K562 (cell line): ENCODE measurements around the gene ARHGEF6. TPM values are rescaled to one million over a fixed set of nuclear protein-coding genes. Genes with fewer than 3 reads are reported as not detected.
A peak's percentile ranks its signal among the peaks of the same experiment; 100 is the strongest.

Source experiments
- ATAC-seq: fragments of 200-7000 bp; cut with Tn5 transposase; 3 replicates; pipeline ENCODE4 v1.9.1; 2020; ENCODE audit warnings: moderate library complexity
- BruUV-seq: library from RNA; stranded (reverse); fragments of 400-500 nt; replicated peaks from 2 replicates; lab custom pipeline; 2021; lab: Mats Ljungman, UMichigan
- CTCF ChIA-PET: fragments of 300-600 bp; formaldehyde crosslinking; extraction: SDS; loops from one replicate; lab custom pipeline; 2021; ENCODE audit warnings: low intra/inter-chr PET ratio; lab: Yijun Ruan, JAX
- POLR2A ChIA-PET: fragments of 300-600, 350-650 bp; sonication (Branson Sonifier 250); formaldehyde crosslinking; extraction: SDS; loops from one replicate; lab custom pipeline; 2021; ENCODE audit warnings: antibody characterized with exemption, inconsistent platforms; lab: Yijun Ruan, JAX
- DNase-seq, 4 experiments: peaks; one replicate each; pipeline versions ENCODE4 v3.0.0 to v3.0.0-alpha.2; 2011 to 2018; ENCODE audit warnings: low spot score in 3 of 4, mixed read lengths in 3 of 4; ENCODE audit errors: extremely low read depth in 1 of 4
- FAIRE-seq: peaks from 2 replicates; lab custom pipeline; 2011; peaks lifted over from hg19 to GRCh38; lab: Jason Lieb, UNC
- H2AFZ ChIP-seq: 2 replicates; pipeline ENCODE4 v1.6.0; 2011; ENCODE audit warnings: low read depth, low read length, control low read depth, inconsistent platforms
- H3K27ac ChIP-seq: fragments of 200-600 bp; 3 replicates; pipeline ENCODE4 v1.8.0; 2011; ENCODE audit warnings: low read depth, mild to moderate bottlenecking, control low read depth, inconsistent platforms, low read length, moderate library complexity, mixed read lengths; ENCODE audit errors: extremely low read depth
- H3K27me3 ChIP-seq, 2 experiments: fragments of 300-600 bp in 1 of 2; 2 replicates in 1 of 2; 3 replicates in 1 of 2; pipeline versions ENCODE4 v1.6.0 to v1.8.0; 2011; ENCODE audit warnings: inconsistent platforms in 2 of 2, low read length in 2 of 2, mild to moderate bottlenecking in 1 of 2, mixed read lengths in 1 of 2, moderate library complexity in 1 of 2; ENCODE audit not compliant: control insufficient read depth in 2 of 2, insufficient read depth in 2 of 2
- H3K36me3 ChIP-seq: fragments of 300-600 bp; 3 replicates; pipeline ENCODE4 v1.8.0; 2011; ENCODE audit warnings: mild to moderate bottlenecking, low read length, inconsistent platforms; ENCODE audit not compliant: control insufficient read depth, insufficient read depth
- H3K4me1 ChIP-seq, 2 experiments: fragments of 200-600 bp in 1 of 2; replicated peaks in 1 of 2; 2 replicates in 1 of 2; 3 replicates in 1 of 2; pipeline versions ENCODE4 v1.5.1 to v1.8.0; 2011; ENCODE audit warnings: inconsistent platforms in 2 of 2, low read length in 2 of 2, mild to moderate bottlenecking in 1 of 2, mixed read lengths in 1 of 2, moderate library complexity in 1 of 2; ENCODE audit not compliant: control insufficient read depth in 2 of 2, insufficient read depth in 2 of 2
- H3K4me2 ChIP-seq: 2 replicates; pipeline ENCODE4 v1.6.1; 2011; ENCODE audit warnings: low read length, control low read depth, inconsistent platforms, mixed read lengths; ENCODE audit not compliant: insufficient read depth
- H3K4me3 ChIP-seq: fragments of 200-600 bp; sonication (generic), shearing (Covaris generic); 2 replicates; pipeline ENCODE4 v1.5.1; 2016; ENCODE audit warnings: control low read depth, inconsistent platforms
- H3K79me2 ChIP-seq: fragments of 200-600 bp; 3 replicates; pipeline ENCODE4 v1.8.0; 2011; ENCODE audit warnings: low read length, inconsistent platforms; ENCODE audit not compliant: control insufficient read depth, insufficient read depth
- H3K9ac ChIP-seq, 2 experiments: 2 replicates each; pipeline versions ENCODE4 v1.6.0 to v1.6.1; 2011; ENCODE audit warnings: low read depth in 2 of 2, low read length in 2 of 2, control low read depth in 1 of 2, inconsistent platforms in 1 of 2, mild to moderate bottlenecking in 1 of 2, mixed read lengths in 1 of 2; ENCODE audit not compliant: insufficient read depth in 1 of 2
- H3K9me1 ChIP-seq: one replicate; pipeline ENCODE4 v1.6.0; 2011; ENCODE audit warnings: inconsistent platforms, mild to moderate bottlenecking, low read length, moderate library complexity; ENCODE audit not compliant: control insufficient read depth, insufficient read depth
- H3K9me3 ChIP-seq: replicated peaks from 2 replicates; pipeline ENCODE4 v1.5.1; 2011; ENCODE audit warnings: low read depth, low read length, inconsistent platforms; ENCODE audit not compliant: control insufficient read depth, insufficient read depth
- H4K20me1 ChIP-seq: replicated peaks from 2 replicates; pipeline ENCODE4 v1.6.1; 2011; ENCODE audit warnings: low read length, inconsistent platforms, mixed read lengths; ENCODE audit not compliant: control insufficient read depth, insufficient read depth
- C11orf30 ChIP-seq: fragments of 450-650 bp; IDR thresholded peaks from 2 replicates; pipeline ENCODE4 v1.6.1; 2016; ENCODE audit warnings: low read depth, mild to moderate bottlenecking
- CHCHD3 ChIP-seq: fragments of 250-450 bp; sonication (Bioruptor Pico); IDR thresholded peaks from 2 replicates; pipeline ENCODE4 v2.1.2; 2022; ENCODE audit warnings: mild to moderate bottlenecking
- MAFF ChIP-seq: IDR thresholded peaks from 2 replicates; pipeline ENCODE4 v1.6.1; 2012; ENCODE audit warnings: low read length, improper control_type of control experiment
- RUNX1 ChIP-seq: sonication (generic); IDR thresholded peaks from 2 replicates; pipeline ENCODE4 v1.6.1; 2016; ENCODE audit warnings: antibody characterized with exemption, low read depth
- STAG1 ChIP-seq: sonication (generic); formaldehyde crosslinking; IDR thresholded peaks from 2 replicates; pipeline ENCODE4 v1.5.0; 2020; ENCODE audit warnings: missing genetic modification reagents, borderline replicate concordance
- TAL1 ChIP-seq: fragments of 450-650 bp; IDR thresholded peaks from 2 replicates; pipeline ENCODE4 v1.6.1; 2016; ENCODE audit warnings: mild to moderate bottlenecking
- ZNF197 ChIP-seq: fragments of 200-800 bp; sonication (Bioruptor generic); IDR thresholded peaks from 2 replicates; pipeline ENCODE4 v1.6.1; 2016; ENCODE audit warnings: low read depth, missing genetic modification characterization, missing compliant biosample characterization
- ZNF316 ChIP-seq: fragments of 450-650 bp; IDR thresholded peaks from 2 replicates; pipeline ENCODE4 v1.6.1; 2016
- WGBS: fragments of 100-300 bp; shearing (Covaris generic); methylation state at CpG from one replicate; pipeline ENCODE4 v1.1.6; 2016; ENCODE audit warnings: low coverage, mixed read lengths; ENCODE audit not compliant: insufficient coverage; ENCODE audit errors: missing lambda C conversion rate; 5-methylcytosine and 5-hydroxymethylcytosine counted together
- in situ Hi-C: fragments of 300-500 bp; cut with MboI; formaldehyde crosslinking; loops from 4 replicates; pipeline ENCODE4 v1.15.0; 2018; ENCODE audit warnings: inconsistent platforms, mixed read lengths
- intact Hi-C: fragments of 100-400 bp; cut with micrococcal nuclease; formaldehyde crosslinking; loops from 2 replicates; pipeline ENCODE4 v1.14.2; 2022
- polyA plus RNA-seq, 8 experiments: library from polyadenylated mRNA; depleted of rRNA in 4 of 8; stranded (reverse) in 5 of 8; unstranded in 3 of 8; fragments of >200 nt; fragmentation: Nextera tagmentation in 2 of 8; fragmentation: Illumina TruSeq in 1 of 8; extraction: Ambion mirVana in 2 of 8; extraction: Trizol in 1 of 8; gene quantifications; 2 replicates each; pipeline versions ENCODE4 v1.2.1 to v1.2.3, GENCODE V29; 2011 to 2014; ENCODE audit warnings: inconsistent platforms in 1 of 8, missing spikeins in 1 of 8
- total RNA-seq, 7 experiments: library from RNA; depleted of rRNA in 6 of 7; stranded (reverse); fragments of >200 nt in 6 of 7; fragmentation: Illumina TruSeq in 2 of 7; extraction: Trizol in 2 of 7; gene quantifications; 2 replicates each; pipeline versions ENCODE4 v1.2.1 to v1.2.3, GENCODE V29; 2011 to 2021; ENCODE audit warnings: low replicate concordance in 1 of 7

Gene ARHGEF6
- total and polyA plus RNA-seq, 9 of the 15 experiments (the other 6 are each of a cell fraction or from before 2014, with no cell fraction given), result 2.9 to 22.1 (median 13.3) TPM

DNA sequence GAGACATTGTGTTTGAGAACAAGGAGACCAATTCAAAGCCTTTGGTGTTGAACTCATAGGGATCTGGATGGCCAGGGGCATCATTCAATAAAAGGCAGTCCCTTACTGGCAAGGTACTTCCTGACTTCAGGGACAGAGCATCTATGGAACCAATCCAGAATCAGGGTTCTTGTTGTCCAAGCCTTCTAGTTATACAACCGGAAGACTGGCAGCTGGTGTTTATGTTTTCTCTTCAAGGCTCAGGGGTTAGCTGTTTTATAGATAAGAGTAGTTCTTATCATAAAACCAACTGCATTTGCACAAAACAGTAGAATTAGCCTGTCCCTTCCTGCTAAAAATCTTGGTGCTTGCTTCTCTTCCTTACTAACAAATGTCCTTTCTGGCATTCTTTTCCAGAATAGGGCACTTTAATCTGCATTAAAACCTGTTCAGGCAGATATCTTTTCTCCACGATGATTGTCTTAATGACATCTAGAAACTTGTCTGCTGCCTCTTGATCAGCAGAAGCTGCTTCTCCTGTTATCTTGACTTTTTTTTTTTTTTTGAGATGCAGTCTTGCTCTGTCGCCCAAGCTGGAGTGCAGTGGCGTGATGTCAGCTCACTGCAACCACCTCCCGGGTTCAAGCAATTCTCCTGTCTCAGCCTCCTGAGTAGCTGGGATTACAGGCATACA lies 38.4 kb upstream of the ARHGEF6 start (continued):
- TF ChIP-seq ZNF197 (CRISPR knock-in tag), result no peak
- peak; percentile 19; the same call in 1 of the 2 replicates for TF ChIP-seq TAL1
- TF ChIP-seq RUNX1, result no peak

DNA sequence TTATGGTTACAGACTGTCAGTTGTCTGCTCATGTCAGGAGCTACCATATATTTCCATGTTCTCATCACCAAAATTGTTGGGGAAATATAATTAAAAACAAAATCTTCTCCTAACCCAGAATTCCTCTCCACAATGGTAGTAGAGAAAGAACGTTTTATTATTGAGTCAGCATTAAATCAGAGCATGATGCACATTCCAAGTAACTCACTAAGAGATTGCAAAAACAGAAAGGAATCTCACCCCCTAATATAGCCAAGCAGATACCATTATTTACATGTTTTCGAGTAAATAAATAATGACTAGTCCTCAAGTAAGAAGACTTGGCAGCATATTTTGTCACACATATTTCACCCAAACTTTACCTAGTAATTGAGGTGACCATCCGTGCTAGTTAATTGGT lies 36.2 kb upstream of the ARHGEF6 start:
- H3K4me2 ChIP-seq, result no peak overlapping the region
- H3K9me3 ChIP-seq, result no peaks in the 10 kb centered on the region
- DNase-seq (no peak), ATAC-seq (no peak), FAIRE-seq (no peak)
- 0 out of 3 replicates have a peak, but pooled peaks cover 2% of the 10 kb centered on the region for H3K36me3 ChIP-seq
- intact Hi-C loops (no loop called here), in situ Hi-C loops (no loop called here)
- H4K20me1 ChIP-seq, result no peaks in the 10 kb centered on the region
- no peak overlapping the region for H3K9ac ChIP-seq
- no TSS peak for BruUV-seq
- H3K9me1 ChIP-seq, result no peaks in the 10 kb centered on the region
- H3K27ac ChIP-seq, result no peak overlapping the region
- H2AFZ ChIP-seq, result no peak overlapping the region
- 40% methylated on average over 3 of the region's 3 CpGs for WGBS
- TF ChIP-seq ZNF316 (peak; percentile 77), STAG1 (CRISPR knock-in tag) (no peak), MAFF (peak; percentile 53), C11orf30 (peak; percentile 63; the same call in 1 of the 2 replicates), CHCHD3 (no peak)
- TF ChIP-seq, all 486 proteins: peak for 3
- Histone ChIP-seq H3K79me2 (no peaks in the 10 kb centered on the region), H3K4me3 (no peak overlapping the region), H3K4me1 (peaks cover 0 to 4% of the 10 kb centered on the region in 2 experiments; a peak in 2 of 5 replicates), H3K27me3 (no peaks in the 10 kb centered on the region)
- CTCF ChIA-PET, result no interaction called here
- POLR2A ChIA-PET, result no interaction called here
